SK-N-SH (cell line): ENCODE results near the gene COMT. TPM values are rescaled to one million over a fixed set of nuclear protein-coding genes. Genes with fewer than 3 reads are reported as not detected.

Experiments
- CTCF ChIA-PET: fragments of 300-600, 350-600 bp; formaldehyde crosslinking; extraction: SDS; loops from one replicate; lab custom pipeline; 2021; lab: Yijun Ruan, JAX
- POLR2A ChIA-PET: fragments of 350-600 bp; sonication (Branson Sonifier 250); formaldehyde crosslinking; extraction: SDS; loops from one replicate; lab custom pipeline; 2020; ENCODE audit warnings: antibody characterized with exemption, inconsistent platforms; lab: Yijun Ruan, JAX
- DNase-seq: peaks from one replicate; pipeline ENCODE4 v3.0.0; 2012
- H2AFZ ChIP-seq: fragments of 200-600 bp; sonication (generic); 2 replicates; pipeline ENCODE4 v1.8.1; 2016; ENCODE audit warnings: antibody characterized with exemption, mild to moderate bottlenecking, low read depth
- H3F3A ChIP-seq: fragments of 200-600 bp; sonication (generic); replicated peaks from 2 replicates; pipeline ENCODE3; 2016; ENCODE audit warnings: antibody characterized with exemption, mild to moderate bottlenecking; ENCODE audit not compliant: insufficient read depth
- H3K27ac ChIP-seq, 2 experiments: fragments of 200-500 bp in 1 of 2; fragments of 200-600 bp in 1 of 2; sonication (Bioruptor generic) in 1 of 2; sonication (generic), shearing (Covaris generic) in 1 of 2; 2 replicates each; pipeline versions ENCODE4 v1.5.1 to v1.6.1; 2014 to 2016; ENCODE audit warnings: low read depth in 2 of 2, inconsistent platforms in 1 of 2, low read length in 1 of 2, mild to moderate bottlenecking in 1 of 2, mixed read lengths in 1 of 2
- H3K27me3 ChIP-seq: fragments of 200-600 bp; sonication (generic), shearing (Covaris generic); 2 replicates; pipeline ENCODE4 v1.6.1; 2016; ENCODE audit warnings: mixed run types; ENCODE audit not compliant: insufficient read depth
- H3K36me3 ChIP-seq, 2 experiments: fragments of 200-500 bp in 1 of 2; fragments of 200-600 bp in 1 of 2; sonication (Bioruptor generic) in 1 of 2; sonication (generic) in 1 of 2; replicated peaks in 1 of 2; 2 replicates each; pipeline versions ENCODE3 to v1.5.1; 2014 to 2016; ENCODE audit warnings: low read length in 1 of 2, mild to moderate bottlenecking in 1 of 2; ENCODE audit not compliant: insufficient read depth in 2 of 2, control insufficient read depth in 1 of 2
- H3K4me1 ChIP-seq, 2 experiments: fragments of 200-500 bp in 1 of 2; fragments of 200-600 bp in 1 of 2; sonication (Bioruptor generic) in 1 of 2; sonication (generic), shearing (Covaris generic) in 1 of 2; 2 replicates each; pipeline versions ENCODE4 v1.5.1 to v1.6.1; 2014 to 2016; ENCODE audit warnings: low read depth in 1 of 2, low read length in 1 of 2, mixed run types in 1 of 2; ENCODE audit not compliant: insufficient read depth in 2 of 2, control insufficient read depth in 1 of 2
- H3K4me2 ChIP-seq: fragments of 200-600 bp; sonication (generic), shearing (Covaris generic); 2 replicates; pipeline ENCODE4 v1.6.1; 2017; ENCODE audit warnings: mixed run types
- H3K4me3 ChIP-seq, 2 experiments: fragments of 200-500 bp in 1 of 2; fragments of 200-600 bp in 1 of 2; sonication (Bioruptor generic) in 1 of 2; sonication (generic), shearing (Covaris generic) in 1 of 2; 2 replicates each; pipeline versions ENCODE4 v1.5.1 to v1.8.1; 2014 to 2016; ENCODE audit warnings: low read depth in 2 of 2, inconsistent platforms in 1 of 2, low read length in 1 of 2, mild to moderate bottlenecking in 1 of 2, mixed read lengths in 1 of 2, moderate library complexity in 1 of 2
- H3K79me2 ChIP-seq: fragments of 200-600 bp; sonication (generic); 2 replicates; pipeline ENCODE4 v1.8.1; 2017; ENCODE audit warnings: mild to moderate bottlenecking; ENCODE audit not compliant: insufficient read depth
- H3K9ac ChIP-seq: fragments of 200-600 bp; sonication (generic); 2 replicates; pipeline ENCODE4 v1.6.1; 2017; ENCODE audit warnings: mixed run types
- H3K9me2 ChIP-seq: fragments of 200-600 bp; sonication (generic); 2 replicates; pipeline ENCODE4 v1.6.1; 2017; ENCODE audit warnings: mixed run types
- H3K9me3 ChIP-seq: fragments of 200-600 bp; sonication (generic); 2 replicates; pipeline ENCODE4 v1.6.1; 2017; ENCODE audit warnings: mixed run types, mild to moderate bottlenecking, moderate library complexity
- H4K20me1 ChIP-seq: fragments of 200-600 bp; sonication (generic); 2 replicates; pipeline ENCODE4 v1.6.1; 2017; ENCODE audit warnings: mild to moderate bottlenecking, mixed run types; ENCODE audit not compliant: insufficient read depth
- ELF1 ChIP-seq: IDR thresholded peaks from 2 replicates; pipeline ENCODE4 v1.4.0; 2012
- EZH2phosphoT487 ChIP-seq: fragments of 200-600 bp; sonication (generic); IDR thresholded peaks from 2 replicates; pipeline ENCODE4 v1.6.1; 2017; ENCODE audit warnings: low read depth, mixed run types, mild to moderate bottlenecking, antibody characterized with exemption, moderate library complexity, borderline replicate concordance
- FOSL2 ChIP-seq: IDR thresholded peaks from 2 replicates; pipeline ENCODE4 v1.4.0; 2012; ENCODE audit warnings: low read depth, mild to moderate bottlenecking, moderate library complexity, borderline replicate concordance
- GABPA ChIP-seq: IDR thresholded peaks from 2 replicates; pipeline ENCODE4 v1.4.0; 2012; ENCODE audit warnings: low read depth, mild to moderate bottlenecking
- MXI1 ChIP-seq: IDR thresholded peaks from 2 replicates; pipeline ENCODE4 v1.6.1; 2012; ENCODE audit warnings: mild to moderate bottlenecking, low read depth, low read length, improper control_type of control experiment
- NRF1 ChIP-seq: IDR thresholded peaks from 2 replicates; pipeline ENCODE4 v1.6.1; 2012; ENCODE audit warnings: low read depth, mild to moderate bottlenecking, low read length
- POLR2AphosphoS5 ChIP-seq: IDR thresholded peaks from 2 replicates; pipeline ENCODE4 v1.6.1; 2012; ENCODE audit warnings: low read depth, low read length
- RAD21 ChIP-seq: IDR thresholded peaks from 2 replicates; pipeline ENCODE4 v1.6.1; 2012; ENCODE audit warnings: mild to moderate bottlenecking, low read length
- SMC3 ChIP-seq: IDR thresholded peaks from 2 replicates; pipeline ENCODE4 v1.6.1; 2012; ENCODE audit warnings: low read depth, low read length, improper control_type of control experiment
- TCF12 ChIP-seq: IDR thresholded peaks from 2 replicates; pipeline ENCODE4 v1.4.0; 2012
- WGBS: methylation state at CpG from one replicate; pipeline ENCODE4 v1.1.6; 2017; ENCODE audit warnings: low lambda C conversion rate; 5-methylcytosine and 5-hydroxymethylcytosine counted together
- polyA plus RNA-seq, 3 experiments: library from polyadenylated mRNA; depleted of rRNA; stranded (reverse); fragments of >200 nt; gene quantifications; 2 replicates each; pipeline ENCODE4 v1.2.3, GENCODE V29; 2012
- TF ChIP-seq, protein P1 (sequence below): fragments of 200-600 bp; sonication (generic); IDR thresholded peaks from 2 replicates; pipeline ENCODE4 v1.6.1; 2017; ENCODE audit warnings: antibody characterized with exemption, mild to moderate bottlenecking, moderate library complexity
- TF ChIP-seq, protein P2 (sequence below): fragments of 150-350 bp; IDR thresholded peaks from 2 replicates; pipeline ENCODE4 v1.6.1; 2016; ENCODE audit warnings: mild to moderate bottlenecking, low read depth, low read length

Gene COMT
- polyA plus RNA-seq, 1 of the 3 experiments (the other 2 are of a cell fraction) = 343 TPM

- Histone ChIP-seq H3K36me3 (peaks cover 17 to 26% of the 10 kb centered on the region in 2 experiments), H3K27me3 (no peaks in the 10 kb centered on the region), H3K9me3 (no peaks in the 10 kb centered on the region), H2AFZ (no peak overlapping the region), H3K9ac (no peak overlapping the region), H3K79me2 (peaks cover 4% of the 10 kb centered on the region; the same call in 1 of the 2 replicates), H3K9me2 (no peaks in the 10 kb centered on the region), H3K4me3 (no peak overlapping the region), H3K27ac (peak overlapping the region in 1 of 2 experiments; percentile 70; a peak in 2 of 4 replicates), H4K20me1 (peaks cover 19% of the 10 kb centered on the region), H3K4me2 (peak overlapping the region; percentile 50), H3K4me1 (peaks cover 7 to 14% of the 10 kb centered on the region in 2 experiments; a peak in 2 of 4 replicates), H3F3A (peaks cover 2% of the 10 kb centered on the region)
- TF ChIP-seq MXI1 (peak; percentile 79), EZH2phosphoT487 (no peak), RAD21 (peak; percentile 69), POLR2AphosphoS5 (peak; percentile 12; the same call in 1 of the 2 replicates), NRF1 (no peak), SMC3 (peak; percentile 48; the same call in 1 of the 2 replicates)
- TF ChIP-seq, protein P1, sequence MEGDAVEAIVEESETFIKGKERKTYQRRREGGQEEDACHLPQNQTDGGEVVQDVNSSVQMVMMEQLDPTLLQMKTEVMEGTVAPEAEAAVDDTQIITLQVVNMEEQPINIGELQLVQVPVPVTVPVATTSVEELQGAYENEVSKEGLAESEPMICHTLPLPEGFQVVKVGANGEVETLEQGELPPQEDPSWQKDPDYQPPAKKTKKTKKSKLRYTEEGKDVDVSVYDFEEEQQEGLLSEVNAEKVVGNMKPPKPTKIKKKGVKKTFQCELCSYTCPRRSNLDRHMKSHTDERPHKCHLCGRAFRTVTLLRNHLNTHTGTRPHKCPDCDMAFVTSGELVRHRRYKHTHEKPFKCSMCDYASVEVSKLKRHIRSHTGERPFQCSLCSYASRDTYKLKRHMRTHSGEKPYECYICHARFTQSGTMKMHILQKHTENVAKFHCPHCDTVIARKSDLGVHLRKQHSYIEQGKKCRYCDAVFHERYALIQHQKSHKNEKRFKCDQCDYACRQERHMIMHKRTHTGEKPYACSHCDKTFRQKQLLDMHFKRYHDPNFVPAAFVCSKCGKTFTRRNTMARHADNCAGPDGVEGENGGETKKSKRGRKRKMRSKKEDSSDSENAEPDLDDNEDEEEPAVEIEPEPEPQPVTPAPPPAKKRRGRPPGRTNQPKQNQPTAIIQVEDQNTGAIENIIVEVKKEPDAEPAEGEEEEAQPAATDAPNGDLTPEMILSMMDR = peak; percentile 69
- TF ChIP-seq, protein P2, sequence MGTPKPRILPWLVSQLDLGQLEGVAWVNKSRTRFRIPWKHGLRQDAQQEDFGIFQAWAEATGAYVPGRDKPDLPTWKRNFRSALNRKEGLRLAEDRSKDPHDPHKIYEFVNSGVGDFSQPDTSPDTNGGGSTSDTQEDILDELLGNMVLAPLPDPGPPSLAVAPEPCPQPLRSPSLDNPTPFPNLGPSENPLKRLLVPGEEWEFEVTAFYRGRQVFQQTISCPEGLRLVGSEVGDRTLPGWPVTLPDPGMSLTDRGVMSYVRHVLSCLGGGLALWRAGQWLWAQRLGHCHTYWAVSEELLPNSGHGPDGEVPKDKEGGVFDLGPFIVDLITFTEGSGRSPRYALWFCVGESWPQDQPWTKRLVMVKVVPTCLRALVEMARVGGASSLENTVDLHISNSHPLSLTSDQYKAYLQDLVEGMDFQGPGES = no peak
- POLR2A ChIA-PET = interaction anchor here (1.3 to 1.6 kb wide), 2 partner anchors 11 to 52 kb away, joined by 4 to 9 read pairs; no protein-coding TSS in a partner anchor
- WGBS = 51% methylated on average over 19 of the region's 22 CpGs
- DNase-seq = peak; percentile 97
- CTCF ChIA-PET = interaction anchor here (0.6 to 16.4 kb wide), 11 partner anchors 9 to 155 kb away, joined by 3 to 501 read pairs (median 4); partner anchors contain the start of gene TRMT2A
Observed at GRCh38 chr22:19962246-19962908, 20.8 kb downstream of the COMT start.

DNA sequence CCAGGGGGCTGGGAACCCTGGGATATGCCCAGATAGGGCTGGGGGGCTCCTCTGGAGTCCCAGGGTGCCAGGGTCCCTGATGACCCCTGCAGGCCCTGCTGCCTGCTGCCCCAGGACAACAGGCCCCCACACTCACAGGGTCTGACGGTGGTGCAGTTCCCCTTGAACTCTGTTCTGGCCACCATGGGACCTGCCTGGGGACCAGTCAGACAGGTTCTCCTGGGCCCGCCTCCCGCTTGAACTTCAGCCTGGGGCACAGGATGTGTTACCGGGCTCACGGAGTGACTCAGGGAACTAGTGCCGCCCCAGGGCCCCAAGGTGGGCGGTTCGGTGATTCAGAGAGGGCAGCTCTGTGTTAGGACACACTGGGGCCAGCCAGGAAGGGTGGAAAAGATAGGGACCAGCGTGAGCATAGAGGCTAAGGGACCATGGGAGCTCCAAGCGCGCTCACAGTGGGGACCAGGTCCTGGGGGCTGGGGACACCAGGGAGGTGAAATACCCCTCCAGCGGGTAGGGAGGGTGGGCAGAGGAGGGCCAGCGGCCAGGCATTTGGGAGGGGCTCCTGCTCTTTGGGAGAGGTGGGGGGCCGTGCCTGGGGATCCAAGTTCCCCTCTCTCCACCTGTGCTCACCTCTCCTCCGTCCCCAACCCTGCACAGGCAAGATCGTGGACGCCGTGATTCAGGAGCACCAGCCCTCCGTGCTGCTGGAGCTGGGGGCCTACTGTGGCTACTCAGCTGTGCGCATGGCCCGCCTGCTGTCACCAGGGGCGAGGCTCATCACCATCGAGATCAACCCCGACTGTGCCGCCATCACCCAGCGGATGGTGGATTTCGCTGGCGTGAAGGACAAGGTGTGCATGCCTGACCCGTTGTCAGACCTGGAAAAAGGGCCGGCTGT, 21.6 kb downstream of the COMT start:
- peak overlapping the region; percentile 50 for H3K4me2 ChIP-seq
- 82% methylated on average over 27 of the region's 30 CpGs for WGBS
- no peaks in the 10 kb centered on the region for H3K79me2 ChIP-seq
- H3K9me3 ChIP-seq = no peaks in the 10 kb centered on the region
- no peaks in the 10 kb centered on the region for H3K9me2 ChIP-seq
- ChIA-PET CTCF (interaction anchor here (1.0 to 16.4 kb wide), 11 partner anchors 8 to 128 kb away, joined by 3 to 501 read pairs (median 4); no protein-coding TSS in a partner anchor), POLR2A (interaction anchor here (1.2 to 1.6 kb wide), 3 partner anchors 12 to 52 kb away, joined by 3 to 9 read pairs (median 4); no protein-coding TSS in a partner anchor)
- H2AFZ ChIP-seq = no peak overlapping the region
- no peak for DNase-seq
- peaks cover 13 to 33% of the 10 kb centered on the region in 2 experiments for H3K36me3 ChIP-seq
- no peaks in the 10 kb centered on the region for H3K27me3 ChIP-seq
- peaks cover 3% of the 10 kb centered on the region for H3F3A ChIP-seq
- H4K20me1 ChIP-seq = peaks cover 17% of the 10 kb centered on the region
- H3K9ac ChIP-seq = no peak overlapping the region
- peak overlapping the region in 1 of 2 experiments; percentile 70; a peak in 2 of 4 replicates for H3K27ac ChIP-seq
- TF ChIP-seq FOSL2 = no peak
- no peak for TF ChIP-seq ELF1
- TF ChIP-seq TCF12 = no peak
- TF ChIP-seq RAD21 = no peak
- TF ChIP-seq GABPA = no peak
- H3K4me1 ChIP-seq = peaks cover 7 to 14% of the 10 kb centered on the region in 2 experiments; a peak in 2 of 4 replicates
- no peak overlapping the region for H3K4me3 ChIP-seq
